CD4-positive, alpha-beta T cell (primary cell): Measurements from ENCODE around the gene DSCAML1. TPM values are rescaled to one million over a fixed set of nuclear protein-coding genes. Genes with fewer than 3 reads are reported as not detected.

Experiments
- ATAC-seq: fragments of 200-7000 bp; cut with Tn5 transposase; one replicate; pipeline ENCODE4 v1.10.0; 2022; ENCODE audit warnings: mild to moderate bottlenecking; ENCODE audit not compliant: poor library complexity
- CTCF ChIA-PET: fragments of 350-600 bp; sonication (Branson Sonifier 250); formaldehyde crosslinking; loops from one replicate; lab custom pipeline; 2021; ENCODE audit warnings: antibody characterized with exemption, inconsistent platforms; lab: Charles Lee
- POLR2A ChIA-PET: fragments of 350-600 bp; sonication (Branson Sonifier 250); formaldehyde crosslinking; loops from one replicate; lab custom pipeline; 2021; ENCODE audit warnings: antibody characterized with exemption, inconsistent platforms; lab: Charles Lee
- DNase-seq, 14 experiments: peaks; one replicate each; pipeline ENCODE4 v3.0.0-alpha.2; 2013 to 2020; ENCODE audit warnings: mixed read lengths in 2 of 14
- H3K27ac ChIP-seq, 2 donors: one replicate each; pipeline versions ENCODE4 v1.5.1 to v1.7.0; 2013; ENCODE audit warnings: low read length in 2 of 2, low read depth in 1 of 2, mild to moderate bottlenecking in 1 of 2
- H3K27me3 ChIP-seq, 2 experiments: 1 replicate in 1 of 2; 2 replicates in 1 of 2; pipeline versions ENCODE4 v1.6.1 to v1.7.0; 2013; ENCODE audit warnings: low read length in 2 of 2, control low read depth in 1 of 2, mild to moderate bottlenecking in 1 of 2, moderate library complexity in 1 of 2; ENCODE audit not compliant: insufficient read depth in 2 of 2, control insufficient read depth in 1 of 2
- H3K36me3 ChIP-seq: one replicate; pipeline ENCODE4 v1.6.1; 2013; ENCODE audit warnings: low read length, control low read depth; ENCODE audit not compliant: insufficient read depth
- H3K4me1 ChIP-seq: one replicate; pipeline ENCODE4 v1.6.1; 2013; ENCODE audit warnings: low read length, control low read depth; ENCODE audit not compliant: insufficient read depth
- H3K4me3 ChIP-seq: one replicate; pipeline ENCODE4 v1.5.1; 2013; ENCODE audit warnings: mild to moderate bottlenecking, low read length, moderate library complexity
- H3K9me3 ChIP-seq, 2 experiments: 1 replicate in 1 of 2; 2 replicates in 1 of 2; pipeline versions ENCODE4 v1.6.1 to v1.7.0; 2013; ENCODE audit warnings: low read length in 2 of 2, mild to moderate bottlenecking in 2 of 2, control low read depth in 1 of 2, moderate library complexity in 1 of 2; ENCODE audit not compliant: control insufficient read depth in 1 of 2, insufficient read depth in 1 of 2
- H3K27ac Mint-ChIP-seq: one replicate; pipeline ENCODE4 v1.8.0; 2020; ENCODE audit warnings: mixed read lengths
- H3K27me3 Mint-ChIP-seq: one replicate; pipeline ENCODE4 v1.8.0; 2021; ENCODE audit warnings: mixed read lengths
- H3K36me3 Mint-ChIP-seq: one replicate; pipeline ENCODE4 v1.8.0; 2021; ENCODE audit warnings: low read depth, mixed read lengths
- H3K4me1 Mint-ChIP-seq: one replicate; pipeline ENCODE4 v1.8.0; 2021; ENCODE audit warnings: low read depth, mixed read lengths
- H3K4me3 Mint-ChIP-seq: one replicate; pipeline ENCODE4 v1.8.0; 2020; ENCODE audit warnings: mild to moderate bottlenecking, mixed read lengths
- H3K9me3 Mint-ChIP-seq: one replicate; pipeline ENCODE4 v1.8.0; 2020; ENCODE audit warnings: mixed read lengths
- intact Hi-C, 2 experiments: fragments of 100-400 bp; cut with DNase I in 1 of 2; cut with micrococcal nuclease in 1 of 2; formaldehyde crosslinking; loops; one replicate each; pipeline versions ENCODE4 v1.15.1 to v1.9.0; 2023 to 2025; cut with DNase I, micrococcal nuclease
- total RNA-seq, 174 experiments: library from RNA in 2 of 174; stranded (reverse) in 2 of 174; gene quantifications; one replicate each; pipeline ENCODE4 v1.2.3 and lab custom pipeline; 2021 to 2026
- TF ChIP-seq, protein P1 (sequence below): fragments of 200-600 bp; IDR thresholded peaks from one replicate; pipeline ENCODE4 v1.8.0; 2022; ENCODE audit warnings: antibody characterized with exemption, mild to moderate bottlenecking

Gene DSCAML1
- total RNA-seq, 2 experiments from 2014 or later = 0.22 to 0.61 TPM

DNA sequence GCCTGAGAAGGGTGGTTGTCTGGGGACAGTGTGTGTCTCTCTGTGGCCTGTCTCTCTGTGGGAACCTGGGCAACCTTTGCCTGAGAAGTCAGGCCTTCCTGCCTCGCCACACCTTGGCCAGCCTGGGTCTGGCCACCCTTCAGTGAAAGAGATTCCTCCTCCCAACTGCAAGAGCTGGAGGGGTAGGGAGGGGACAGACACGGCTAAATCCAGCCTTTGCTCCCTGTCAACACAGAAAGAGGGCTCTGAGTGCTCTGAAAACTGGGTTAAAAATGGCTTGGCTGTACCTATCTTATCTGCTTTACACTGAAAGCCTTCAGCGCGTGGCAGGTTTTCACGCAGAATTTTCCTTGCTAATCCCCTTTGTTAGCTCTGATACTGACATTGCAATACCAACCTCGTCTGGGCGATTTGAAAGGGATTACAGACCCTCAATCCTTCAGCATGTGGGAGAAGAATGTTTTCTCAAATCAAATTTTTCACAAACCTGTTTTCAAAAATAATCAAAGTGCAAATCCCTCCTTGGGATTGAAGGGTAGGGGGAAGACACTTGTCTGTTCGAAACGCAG, 163.7 kb downstream of the DSCAML1 start:
- no peaks in the 10 kb centered on the region for H3K36me3 Mint-ChIP-seq
- TF ChIP-seq, protein P1, sequence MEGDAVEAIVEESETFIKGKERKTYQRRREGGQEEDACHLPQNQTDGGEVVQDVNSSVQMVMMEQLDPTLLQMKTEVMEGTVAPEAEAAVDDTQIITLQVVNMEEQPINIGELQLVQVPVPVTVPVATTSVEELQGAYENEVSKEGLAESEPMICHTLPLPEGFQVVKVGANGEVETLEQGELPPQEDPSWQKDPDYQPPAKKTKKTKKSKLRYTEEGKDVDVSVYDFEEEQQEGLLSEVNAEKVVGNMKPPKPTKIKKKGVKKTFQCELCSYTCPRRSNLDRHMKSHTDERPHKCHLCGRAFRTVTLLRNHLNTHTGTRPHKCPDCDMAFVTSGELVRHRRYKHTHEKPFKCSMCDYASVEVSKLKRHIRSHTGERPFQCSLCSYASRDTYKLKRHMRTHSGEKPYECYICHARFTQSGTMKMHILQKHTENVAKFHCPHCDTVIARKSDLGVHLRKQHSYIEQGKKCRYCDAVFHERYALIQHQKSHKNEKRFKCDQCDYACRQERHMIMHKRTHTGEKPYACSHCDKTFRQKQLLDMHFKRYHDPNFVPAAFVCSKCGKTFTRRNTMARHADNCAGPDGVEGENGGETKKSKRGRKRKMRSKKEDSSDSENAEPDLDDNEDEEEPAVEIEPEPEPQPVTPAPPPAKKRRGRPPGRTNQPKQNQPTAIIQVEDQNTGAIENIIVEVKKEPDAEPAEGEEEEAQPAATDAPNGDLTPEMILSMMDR = no peak
- H3K4me3 Mint-ChIP-seq = no peak overlapping the region
- Histone ChIP-seq H3K27me3 (no peaks in the 10 kb centered on the region), H3K4me1 (no peaks in the 10 kb centered on the region), H3K9me3 (no peaks in the 10 kb centered on the region), H3K27ac (no peak overlapping the region), H3K4me3 (no peak overlapping the region), H3K36me3 (no peaks in the 10 kb centered on the region)
- H3K9me3 Mint-ChIP-seq = no peaks in the 10 kb centered on the region
- H3K27me3 Mint-ChIP-seq = peaks cover 7% of the 10 kb centered on the region
- H3K4me1 Mint-ChIP-seq = no peaks in the 10 kb centered on the region
- POLR2A ChIA-PET = no interaction called here
- no peak overlapping the region for H3K27ac Mint-ChIP-seq
- CTCF ChIA-PET = no interaction called here
- no peak for DNase-seq
- no peak for ATAC-seq
- intact Hi-C loops = no loop called here

DNA sequence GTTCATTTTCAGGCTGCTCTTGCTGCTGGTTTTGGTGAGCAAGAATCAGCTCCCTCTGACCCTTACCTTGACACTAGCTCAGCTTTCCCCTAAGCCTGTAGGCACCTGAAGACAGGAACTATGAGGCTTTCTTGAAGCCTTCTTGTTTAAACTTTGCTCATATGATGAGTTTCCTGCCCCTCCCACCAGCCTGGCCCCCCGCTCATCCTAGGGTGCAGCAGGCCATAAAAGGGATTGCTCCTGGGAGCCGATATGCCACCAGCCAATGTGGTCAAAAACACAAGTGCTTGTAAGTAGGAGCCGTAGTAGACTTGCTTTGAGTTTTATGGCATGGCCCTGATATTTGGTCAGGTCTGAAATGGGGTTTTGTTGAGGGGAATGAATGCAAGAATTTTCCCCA, 164.7 kb downstream of the DSCAML1 start:
- Histone ChIP-seq H3K4me1 (no peaks in the 10 kb centered on the region), H3K27ac (no peak overlapping the region), H3K27me3 (no peaks in the 10 kb centered on the region), H3K4me3 (no peak overlapping the region), H3K36me3 (no peaks in the 10 kb centered on the region), H3K9me3 (no peaks in the 10 kb centered on the region)
- CTCF ChIA-PET = no interaction called here
- POLR2A ChIA-PET = no interaction called here
- Mint-ChIP-seq H3K4me1 (no peaks in the 10 kb centered on the region), H3K27me3 (peaks cover 8% of the 10 kb centered on the region), H3K36me3 (no peaks in the 10 kb centered on the region), H3K27ac (no peak overlapping the region), H3K9me3 (no peaks in the 10 kb centered on the region), H3K4me3 (no peak overlapping the region)
- TF ChIP-seq, protein P1 = no peak
- intact Hi-C loops = no loop called here
- no peak for DNase-seq
- ATAC-seq = no peak

DNA sequence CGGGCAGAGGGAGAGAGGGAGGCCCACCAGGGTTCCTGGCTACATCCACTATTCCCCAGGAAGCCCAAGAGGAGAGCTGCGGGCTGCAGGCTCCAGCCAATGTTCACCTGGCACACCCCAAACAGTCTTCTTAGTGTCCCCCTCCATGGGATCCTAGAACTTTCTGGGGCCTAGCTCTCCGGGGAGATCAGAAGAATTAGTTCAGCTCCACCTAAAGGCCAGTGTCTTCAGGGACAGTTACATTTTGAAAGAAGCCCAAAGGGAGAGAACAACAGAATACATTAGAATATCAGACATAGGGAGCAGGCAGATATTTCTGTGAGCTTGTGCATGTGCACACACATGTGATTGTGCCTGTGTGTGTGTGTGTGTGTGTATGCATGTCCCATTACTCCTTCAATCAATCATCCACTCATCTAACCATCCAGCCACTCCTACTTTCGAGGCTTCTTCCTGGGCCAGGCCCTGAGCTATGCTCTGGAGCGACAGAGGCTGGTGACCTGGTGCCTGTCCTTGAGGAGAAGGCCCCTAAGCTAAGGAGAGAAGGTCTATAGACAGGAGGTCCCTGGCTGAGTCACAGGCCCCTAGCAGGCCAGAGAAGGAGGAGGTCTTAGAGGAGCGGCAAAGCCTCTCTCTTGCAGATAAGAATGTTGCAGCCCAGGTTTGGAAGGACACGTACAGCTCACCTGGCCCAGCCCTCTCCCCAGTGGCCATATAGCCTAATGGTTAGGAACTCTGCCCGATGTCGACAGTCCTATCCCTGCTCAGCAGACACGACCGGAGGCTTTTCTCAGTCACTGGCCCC, 165.5 kb downstream of the DSCAML1 start:
- ChIA-PET CTCF (no interaction called here), POLR2A (no interaction called here)
- Mint-ChIP-seq H3K4me1 (no peaks in the 10 kb centered on the region), H3K36me3 (no peaks in the 10 kb centered on the region), H3K27me3 (peaks cover 4% of the 10 kb centered on the region), H3K9me3 (no peaks in the 10 kb centered on the region), H3K27ac (no peak overlapping the region), H3K4me3 (no peak overlapping the region)
- intact Hi-C loops = no loop called here
- no peak for ATAC-seq
- Histone ChIP-seq H3K27me3 (no peaks in the 10 kb centered on the region), H3K4me3 (no peak overlapping the region), H3K36me3 (no peaks in the 10 kb centered on the region), H3K9me3 (no peaks in the 10 kb centered on the region), H3K4me1 (no peaks in the 10 kb centered on the region), H3K27ac (no peak overlapping the region)
- no peak for DNase-seq
- TF ChIP-seq, protein P1 = no peak
